ENCODE data around the gene KLHL35. TPM values are rescaled to one million over a fixed set of nuclear protein-coding genes. Genes with fewer than 3 reads are reported as not detected.

KLHL35 gene
- total RNA-seq, 1 experiment from 2014 or later, result 0.83 TPM

- no peak overlapping the region for H3K9ac ChIP-seq (ENCODE audit: extremely low read depth, insufficient read length, low read length)
- TF ChIP-seq CTCF (conservative IDR thresholded peaks at IDR 0.05), result no peak
These were observed 5.1 kb upstream of the KLHL35 start for GRCh38 chr11:75437966-75438659.

More at GRCh38 chr11:75437966-75438659, 5.1 kb upstream of the KLHL35 start:
- no peak overlapping the region for H2BK12ac ChIP-seq (ENCODE audit: insufficient read length, low read depth, low read length)
- H2BK15ac ChIP-seq (ENCODE audit: low read depth, low read length), result no peak overlapping the region
- peaks cover 3% of the 10 kb centered on the region; the same call in 1 of the 2 replicates for H3K4me1 ChIP-seq (ENCODE audit: insufficient read depth, low read length)
- no peak overlapping the region for H2BK120ac ChIP-seq (ENCODE audit: low read depth, low read length, poor library complexity, severe bottlenecking)
- Mint-ChIP-seq H3K9me3 (no peaks in the 10 kb centered on the region), H3K4me1 (peaks cover 12 to 25% of the 10 kb centered on the region in 2 experiments), H3K36me3 (ENCODE audit: insufficient read depth in 1 of 3, low read depth in 3 of 3) (no peaks in the 10 kb centered on the region; a peak in 1 of 7 replicates), H3K4me3 (no peak overlapping the region; a peak in 1 of 5 replicates), H3K27ac (no peak overlapping the region), H3K27me3 (ENCODE audit: low read depth) (peaks cover 18% of the 10 kb centered on the region)
- no peak overlapping the region for H3K18ac ChIP-seq (ENCODE audit: insufficient read length, low read depth, low read length)
- WGBS (ENCODE audit: extremely low coverage, insufficient read length, low lambda C conversion rate), result no CpG with 5 or more reads among the region's 13 CpGs
- no peak overlapping the region for H3K23ac ChIP-seq (ENCODE audit: insufficient read length, low read depth, low read length)
- H3K4ac ChIP-seq (ENCODE audit: low read depth, low read length), result no peak overlapping the region
- H3T11ph ChIP-seq (ENCODE audit: low read length), result no peak overlapping the region
- no peak overlapping the region for H2BK5ac ChIP-seq (ENCODE audit: insufficient read length, low read length)
- H3K23me2 ChIP-seq (ENCODE audit: insufficient read length, low read depth, low read length, poor library complexity, severe bottlenecking), result no peaks in the 10 kb centered on the region
- no peaks in the 10 kb centered on the region for H3K9me3 ChIP-seq (ENCODE audit: control insufficient read depth, low read depth, low read length)
- H2BK20ac ChIP-seq (ENCODE audit: low read depth, low read length, poor library complexity, severe bottlenecking), result no peak overlapping the region
- H4K91ac ChIP-seq (ENCODE audit: insufficient read length, low read depth, low read length), result no peak overlapping the region
- H4K5ac ChIP-seq (ENCODE audit: insufficient read length, low read depth, low read length), result no peak overlapping the region
- no peak overlapping the region for H2AFZ ChIP-seq (ENCODE audit: low read length)
- no peaks in the 10 kb centered on the region for H4K20me1 ChIP-seq (ENCODE audit: control insufficient read depth, insufficient read depth, insufficient read length)
- H3K27ac ChIP-seq (ENCODE audit: insufficient read length, low read depth, low read length), result no peak overlapping the region
- no peak overlapping the region for H3K4me2 ChIP-seq (ENCODE audit: insufficient read depth, insufficient read length, low read length)
- H3K79me2 ChIP-seq (ENCODE audit: insufficient read depth, low read length), result no peaks in the 10 kb centered on the region
- H2AK5ac ChIP-seq (ENCODE audit: insufficient read length, low read length), result no peak overlapping the region
- no peak overlapping the region for H4K8ac ChIP-seq (replicated peaks; ENCODE audit: insufficient read length, low read depth, low read length)
- peaks cover 3% of the 10 kb centered on the region; the same call in 1 of the 2 replicates for H3K27me3 ChIP-seq (ENCODE audit: insufficient read depth, low read length)
- no peak for DNase-seq
- H3K56ac ChIP-seq (ENCODE audit: insufficient read length, low read depth, low read length), result no peak overlapping the region
- H3K14ac ChIP-seq (ENCODE audit: insufficient read depth, low read length), result no peak overlapping the region
- no peaks in the 10 kb centered on the region for H3K79me1 ChIP-seq (ENCODE audit: insufficient read depth, low read depth, low read length, poor library complexity, severe bottlenecking)
